Measurements from ENCODE around the gene PLB1.

The PLB1 gene

DNA sequence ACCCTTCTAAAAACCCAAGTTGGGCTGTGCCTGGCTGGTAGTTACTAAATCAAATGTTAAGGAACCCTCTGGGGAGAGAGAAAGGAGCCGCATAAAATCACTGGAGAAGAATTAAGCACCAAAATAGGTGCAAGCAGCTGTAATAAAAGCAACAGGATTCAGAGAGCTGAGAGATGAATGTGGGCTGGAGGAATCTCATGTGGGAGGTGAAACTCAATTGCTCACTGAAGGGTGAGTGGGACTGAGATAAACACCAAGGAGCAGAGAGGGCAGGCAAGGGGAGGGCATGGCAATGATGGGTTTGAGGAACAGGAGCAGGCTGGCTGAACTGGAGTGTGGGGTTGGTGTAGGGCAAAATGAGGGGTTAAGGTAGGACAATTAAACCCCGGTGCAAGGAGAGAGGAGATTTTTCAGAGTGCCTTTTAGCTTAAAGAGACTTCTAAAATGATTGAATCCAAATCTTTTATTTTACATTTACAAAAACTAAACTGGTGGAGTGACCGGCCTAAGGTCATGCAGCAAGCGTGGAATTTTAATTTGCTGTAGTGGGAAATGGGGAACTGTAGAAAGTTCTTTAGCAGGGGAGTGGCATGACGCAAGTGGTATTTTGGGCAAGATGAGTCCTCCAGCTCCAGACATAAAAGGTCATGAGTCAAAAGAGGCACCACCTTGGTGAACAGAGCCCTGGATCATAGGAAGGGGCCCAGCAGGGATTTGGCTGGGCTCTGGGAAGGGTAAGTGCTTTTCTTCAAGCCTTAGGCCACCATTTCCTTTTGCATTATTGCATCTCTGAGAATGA is 10.5 kb downstream of the PLB1 start:
- no peak for DNase-seq (ENCODE audit: low read depth)

DNA sequence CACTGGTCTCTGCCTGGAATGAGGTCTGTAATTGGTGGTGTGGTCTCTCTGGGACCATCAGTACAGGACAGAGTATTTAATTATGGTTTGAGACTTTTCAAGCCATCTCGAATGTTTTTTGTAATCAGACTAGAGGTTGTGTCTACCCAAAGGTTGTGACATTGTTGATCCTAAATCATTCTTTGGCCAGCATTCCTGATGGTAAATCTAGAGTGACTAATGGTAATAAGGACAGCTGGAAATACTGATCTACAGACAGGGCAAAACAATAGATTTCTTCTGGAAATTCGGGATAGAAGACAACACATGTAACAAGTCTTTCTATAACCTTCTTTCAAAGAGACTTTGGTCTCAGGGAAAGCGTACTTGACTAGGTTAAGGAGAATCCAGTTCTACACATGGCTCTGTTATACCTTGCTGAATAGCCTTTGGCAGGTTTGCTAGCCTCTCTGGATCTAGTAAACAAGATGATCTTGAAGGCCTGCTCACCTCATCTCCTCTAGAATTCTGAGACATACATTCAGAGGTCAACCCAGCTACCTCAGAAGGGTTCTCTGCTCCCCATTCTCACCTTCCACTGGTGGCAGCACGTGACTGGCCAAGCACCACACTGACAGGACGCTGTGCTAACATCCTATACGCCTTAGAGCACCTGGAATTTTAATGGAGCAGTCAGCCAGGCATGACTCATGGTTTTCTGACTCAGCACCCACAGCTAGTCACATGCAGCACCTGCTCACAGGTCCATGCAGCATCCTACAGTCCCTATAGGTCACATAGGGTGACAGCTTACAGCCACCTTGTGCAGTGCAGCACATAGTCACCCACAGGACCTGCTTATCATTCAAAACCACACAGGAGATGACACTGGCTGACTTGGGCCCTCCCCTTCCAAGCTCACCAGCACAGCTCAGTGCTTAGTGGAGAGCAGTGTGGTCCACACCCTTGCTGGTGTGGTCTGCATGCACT is 12.2 kb downstream of the PLB1 start:
- no peak for DNase-seq (ENCODE audit: low read depth)

DNA sequence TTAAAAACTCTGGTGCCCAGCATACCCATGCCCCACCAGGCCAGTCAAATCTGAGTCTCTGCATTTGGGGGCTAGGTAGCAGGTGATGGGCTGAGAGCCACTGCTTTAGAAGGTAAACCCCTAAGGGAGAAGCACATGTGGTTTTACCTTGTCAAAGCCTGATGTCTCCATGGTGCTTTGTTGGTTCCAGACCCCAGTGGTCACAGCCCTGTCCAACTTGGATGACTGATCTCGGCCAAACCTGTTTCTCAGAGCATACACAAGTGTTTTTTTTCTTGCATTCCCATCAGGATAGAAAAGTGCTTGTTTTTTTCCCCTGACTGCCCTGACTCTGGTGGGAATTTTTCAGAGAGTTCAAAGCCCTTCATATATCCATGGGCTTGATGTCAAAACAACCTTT is 13.5 kb downstream of the PLB1 start:
- no peak for DNase-seq (ENCODE audit: low read depth)

DNA sequence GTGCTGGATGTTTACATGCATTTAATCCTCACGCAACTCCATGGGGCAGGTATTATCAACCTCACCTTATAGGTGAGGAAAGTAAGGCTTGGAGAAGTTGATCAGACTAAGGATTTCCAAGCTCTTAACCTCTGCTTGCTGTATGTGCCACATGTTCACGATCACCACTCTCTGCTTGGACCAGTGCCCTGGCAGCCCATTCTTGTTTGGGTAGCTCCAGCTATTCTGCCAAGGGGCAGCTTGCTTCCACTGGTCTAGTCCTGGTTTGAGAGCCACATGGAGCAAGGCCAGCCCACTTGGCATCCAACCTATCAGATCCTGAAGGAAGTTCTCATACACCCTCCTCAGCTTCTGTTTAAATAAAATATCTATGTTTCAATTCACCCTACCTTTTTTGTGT is 14.3 kb downstream of the PLB1 start:
- DNase-seq (ENCODE audit: low read depth): no peak

DNA sequence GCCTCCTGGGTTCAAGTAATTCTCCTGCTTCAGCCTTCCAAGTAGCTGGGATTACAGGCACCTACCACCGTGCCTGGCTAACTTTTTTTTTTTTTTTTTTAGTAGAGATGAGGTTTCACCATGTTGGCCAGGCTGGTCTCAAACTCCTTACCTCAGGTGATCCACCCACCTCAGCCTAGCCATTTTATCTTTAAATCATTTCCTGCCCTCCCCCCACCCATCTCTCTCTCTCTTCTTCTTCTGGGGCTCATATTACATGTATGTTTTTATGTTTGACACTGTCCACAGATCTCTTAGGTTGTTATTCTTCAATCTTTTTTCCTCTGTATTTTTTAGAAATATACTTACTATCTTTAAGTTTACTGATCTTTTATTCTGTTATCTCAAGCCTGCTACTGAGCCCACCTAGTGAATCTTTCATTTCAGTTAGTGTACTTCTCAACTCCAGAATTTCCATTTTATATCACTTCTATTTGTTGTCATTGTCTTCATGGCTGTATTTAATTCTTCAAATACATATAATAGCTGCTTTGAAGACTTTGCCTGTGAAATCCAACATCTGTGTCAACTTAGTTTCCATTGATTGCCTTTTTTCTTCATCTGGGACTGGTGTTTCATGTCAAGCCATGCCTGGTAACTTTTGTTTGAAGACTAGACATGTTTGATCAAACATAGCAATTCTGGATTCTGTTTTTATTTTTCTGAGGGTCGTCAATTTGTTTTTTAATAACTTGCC is 16.2 kb downstream of the PLB1 start:
- no peak for DNase-seq (ENCODE audit: low read depth)

DNA sequence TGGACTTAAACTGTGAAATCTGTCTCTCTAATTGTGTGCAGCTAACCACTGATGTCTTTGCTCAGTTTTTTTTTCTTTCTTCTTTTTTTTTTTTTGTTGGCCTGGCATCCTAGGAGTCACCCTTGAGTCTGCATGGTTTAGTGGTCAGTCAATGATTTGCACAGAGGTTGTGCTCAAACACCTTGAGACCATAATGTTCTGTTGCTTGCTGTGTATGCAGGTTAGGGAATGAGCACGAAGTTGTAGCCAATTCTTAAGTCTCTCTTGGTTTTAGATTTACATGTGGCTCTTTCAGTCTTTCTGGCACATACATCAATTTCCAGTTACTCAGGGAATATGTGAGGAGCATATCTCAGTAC is 16.7 kb downstream of the PLB1 start:
- DNase-seq (ENCODE audit: low read depth): no peak

DNA sequence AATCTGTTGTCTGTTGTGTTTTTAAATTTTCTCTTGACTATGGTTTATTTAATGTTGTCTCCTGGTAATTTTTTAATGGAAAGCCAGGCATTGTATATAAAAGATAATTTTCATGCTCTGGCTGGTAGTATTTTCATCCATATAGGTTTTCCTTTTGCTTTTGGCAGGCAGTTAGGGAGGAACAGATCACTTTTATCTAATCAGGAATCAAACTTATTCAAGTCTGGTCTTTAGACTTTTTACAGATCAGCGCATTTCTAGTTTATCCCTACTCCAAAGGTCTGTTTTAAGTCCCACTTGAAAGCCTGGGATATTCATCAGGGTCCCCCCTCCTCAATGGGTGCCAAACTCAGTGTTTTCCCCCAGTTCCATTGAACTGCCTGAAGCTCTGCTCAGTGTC is 17.2 kb downstream of the PLB1 start:
- DNase-seq (ENCODE audit: low read depth): no peak

DNA sequence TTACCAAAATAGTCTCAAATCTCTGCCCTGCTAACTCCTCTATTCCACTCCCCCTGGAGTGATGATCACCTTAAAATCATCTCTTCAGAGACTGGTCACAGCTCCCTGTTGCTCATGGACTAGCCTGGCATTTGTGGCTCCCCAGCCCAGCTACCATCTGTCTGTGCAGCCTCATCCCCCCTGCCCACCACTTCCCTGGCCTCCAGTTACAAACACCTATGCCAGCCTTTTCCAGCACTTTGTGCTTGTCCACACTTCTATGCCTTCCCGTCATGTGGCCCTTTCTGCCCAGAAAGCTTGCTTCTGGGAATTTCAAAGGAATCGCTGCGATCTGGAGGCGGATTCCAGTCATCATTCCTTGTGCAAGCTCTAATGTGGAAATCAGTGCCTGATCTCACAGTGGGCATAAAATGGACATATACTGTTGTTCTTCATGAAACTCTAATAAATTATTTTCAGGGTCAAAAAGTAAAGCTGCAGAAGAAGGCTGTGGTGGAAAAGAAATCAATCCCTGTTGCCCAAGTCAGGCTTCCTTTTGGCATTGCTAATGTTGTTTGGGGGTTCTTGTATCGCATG is 19.4 kb downstream of the PLB1 start:
- DNase-seq (ENCODE audit: low read depth): no peak

DNA sequence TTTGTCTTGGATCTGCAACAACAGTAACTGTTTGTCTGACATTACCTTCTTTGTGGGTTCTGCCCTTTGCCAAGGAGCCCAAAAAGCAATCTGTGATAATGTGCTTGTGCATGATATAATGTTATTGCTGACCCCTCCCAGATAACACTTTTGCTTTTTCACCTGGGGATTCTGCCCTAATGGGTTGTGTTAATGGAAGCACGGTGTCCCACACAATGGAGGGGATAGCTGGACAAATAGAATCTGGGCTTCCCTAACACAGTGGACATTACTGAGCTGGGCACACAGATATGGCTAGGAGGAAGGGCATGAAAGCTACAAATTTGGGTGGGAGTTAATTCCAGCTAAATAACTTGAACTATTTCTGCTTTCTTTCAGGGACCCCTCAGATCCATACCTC is 20.6 kb downstream of the PLB1 start:
- DNase-seq (ENCODE audit: low read depth): no peak

DNA sequence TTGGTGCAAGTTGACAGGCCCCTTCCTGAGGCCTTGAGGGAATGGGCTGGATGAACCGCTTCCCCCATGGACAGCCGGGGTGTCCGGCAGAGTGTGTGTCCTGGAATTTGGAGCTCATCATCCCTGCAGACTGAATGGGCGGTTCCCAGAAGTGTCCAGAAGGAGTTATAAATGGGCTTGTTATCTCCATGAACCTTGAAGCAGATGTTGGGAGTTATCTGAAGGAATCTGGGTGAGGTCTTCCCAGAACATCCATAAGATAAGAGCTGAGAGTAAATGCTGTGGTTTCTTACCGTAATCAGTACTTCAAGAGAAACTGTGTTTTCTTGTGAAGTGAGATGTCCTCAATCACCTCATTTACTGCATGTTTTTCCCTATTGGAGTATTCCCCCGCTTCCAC is 21.1 kb downstream of the PLB1 start:
- no peak for DNase-seq (ENCODE audit: low read depth)

DNA sequence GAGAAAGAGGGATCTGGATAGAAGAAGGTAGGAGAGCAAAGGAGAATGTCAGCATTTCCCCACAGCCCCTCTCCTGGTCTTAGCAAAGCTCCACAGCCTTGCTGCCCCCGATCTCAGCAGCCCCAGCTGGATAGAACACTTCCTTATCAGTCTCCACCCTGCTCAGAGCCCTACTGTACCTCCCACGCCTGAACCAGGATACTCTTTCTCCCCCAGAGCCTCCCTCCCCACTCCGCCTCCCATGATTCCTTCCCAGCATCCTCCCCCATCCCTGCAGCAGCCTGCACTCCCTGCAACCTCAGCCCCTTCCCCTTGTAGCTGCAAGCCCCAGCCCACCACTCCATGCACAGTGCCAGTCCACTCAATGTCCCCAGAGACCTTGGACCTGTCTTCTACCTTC is 25.8 kb downstream of the PLB1 start:
- no peak for DNase-seq (ENCODE audit: low read depth)

DNA sequence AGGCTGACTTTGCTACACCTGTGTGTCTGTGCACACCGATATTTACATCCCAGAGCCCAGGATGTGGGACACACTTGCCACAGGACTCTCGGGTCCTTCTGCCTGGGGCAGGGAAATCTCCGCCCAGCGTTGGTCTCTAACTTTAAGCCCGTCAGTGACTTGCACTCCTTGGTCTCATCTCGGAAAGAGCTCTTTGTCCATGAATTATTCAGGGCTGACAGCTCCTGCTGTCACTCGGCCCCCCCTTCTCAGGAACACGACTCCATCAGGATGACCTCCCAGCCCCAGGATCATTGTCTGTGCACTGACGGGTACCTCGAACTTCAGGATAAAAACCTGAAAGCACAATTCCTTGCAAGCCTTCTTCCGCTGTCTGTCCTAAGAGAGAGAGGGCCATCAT is 26.6 kb downstream of the PLB1 start:
- DNase-seq (ENCODE audit: low read depth): no peak

DNA sequence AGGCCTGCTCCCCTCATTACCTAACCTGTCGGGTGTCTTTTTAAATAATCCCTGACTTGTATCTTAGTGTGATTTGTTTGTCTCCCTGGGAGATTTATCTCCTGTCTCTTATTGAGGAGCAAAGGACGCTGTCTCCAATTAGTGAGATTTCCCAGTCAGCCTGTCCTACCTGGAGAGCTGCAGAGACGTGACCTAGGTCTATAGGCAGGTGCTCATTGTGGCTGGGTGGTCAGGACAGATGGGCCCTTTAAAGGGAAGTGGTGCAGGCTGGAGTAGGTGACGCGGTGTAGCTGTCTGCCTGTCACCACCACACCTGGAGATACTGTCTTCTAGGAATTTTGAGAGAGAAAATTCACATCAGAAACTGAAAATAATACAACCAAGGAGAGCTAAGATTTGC is 28.0 kb downstream of the PLB1 start:
- DNase-seq (ENCODE audit: low read depth): no peak

DNA sequence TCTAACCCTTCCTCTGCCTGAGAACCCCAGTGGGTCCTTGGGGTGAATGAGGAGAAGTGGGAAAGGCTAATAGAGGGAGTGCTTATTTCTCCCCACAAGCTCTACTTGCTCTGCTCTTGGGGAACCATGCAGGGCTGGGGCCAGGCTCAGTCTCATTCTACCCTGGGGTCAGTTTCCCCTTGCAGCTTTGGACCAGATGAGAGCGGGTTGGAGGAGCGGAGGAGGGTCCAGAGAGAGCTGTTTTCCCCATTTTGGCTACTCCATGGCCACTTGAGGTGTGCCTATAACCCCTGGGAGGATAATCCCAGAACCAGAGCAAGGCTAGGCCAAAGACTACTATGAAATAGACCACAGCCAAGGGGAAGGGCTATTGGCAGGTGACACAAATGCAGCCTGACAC is 29.6 kb downstream of the PLB1 start:
- DNase-seq (ENCODE audit: low read depth): no peak

DNA sequence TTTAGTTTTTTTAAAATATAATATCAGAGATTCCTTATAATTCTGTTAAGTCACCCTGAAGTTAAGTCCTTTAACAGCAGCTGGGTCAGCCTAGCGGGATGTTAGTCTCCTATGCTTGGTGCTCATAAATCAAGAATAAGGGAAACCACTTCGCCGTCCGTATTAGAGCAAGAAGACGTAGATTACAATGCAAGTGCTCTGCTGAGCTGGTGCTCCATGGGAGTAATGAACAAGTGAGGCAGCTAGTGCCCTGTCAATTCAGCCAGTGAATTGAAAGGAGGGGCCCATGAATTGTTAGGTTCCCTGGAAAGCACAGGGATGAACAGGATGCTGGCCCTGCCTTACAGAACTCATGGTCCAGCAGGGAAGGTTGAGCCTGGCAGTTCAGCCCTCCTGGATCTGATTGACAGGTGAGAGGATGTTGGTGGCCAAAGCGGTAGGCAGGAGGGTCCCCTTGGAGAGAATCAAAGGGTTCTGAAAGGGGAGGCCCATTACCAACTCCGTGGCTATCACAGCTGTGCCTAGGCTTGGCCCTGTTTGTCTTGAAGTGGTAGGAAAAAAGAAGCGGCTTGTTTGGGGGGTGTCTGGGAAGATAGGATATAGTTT is 30.8 kb downstream of the PLB1 start:
- DNase-seq (ENCODE audit: low read depth): no peak

DNA sequence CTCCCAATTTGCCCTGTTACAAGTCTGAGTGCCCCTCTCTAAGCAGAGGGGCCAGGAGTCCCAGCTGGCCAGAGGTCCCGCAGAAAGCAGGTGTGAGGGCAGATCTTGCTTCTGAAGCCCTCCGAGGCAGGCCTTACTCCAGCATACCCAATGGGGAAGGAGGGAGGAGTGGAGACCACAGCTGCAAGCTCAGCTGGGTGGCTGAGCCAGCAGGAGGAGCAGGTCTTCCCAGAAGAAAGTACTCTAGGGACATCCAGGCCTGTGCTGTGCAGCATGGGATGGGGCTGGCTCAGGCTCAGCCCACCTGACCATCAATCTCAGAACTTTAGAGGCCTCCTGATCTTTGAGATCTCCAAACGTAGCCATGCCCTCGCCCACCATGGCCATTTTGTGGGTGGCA is 31.3 kb downstream of the PLB1 start:
- no peak for DNase-seq (ENCODE audit: low read depth)

DNA sequence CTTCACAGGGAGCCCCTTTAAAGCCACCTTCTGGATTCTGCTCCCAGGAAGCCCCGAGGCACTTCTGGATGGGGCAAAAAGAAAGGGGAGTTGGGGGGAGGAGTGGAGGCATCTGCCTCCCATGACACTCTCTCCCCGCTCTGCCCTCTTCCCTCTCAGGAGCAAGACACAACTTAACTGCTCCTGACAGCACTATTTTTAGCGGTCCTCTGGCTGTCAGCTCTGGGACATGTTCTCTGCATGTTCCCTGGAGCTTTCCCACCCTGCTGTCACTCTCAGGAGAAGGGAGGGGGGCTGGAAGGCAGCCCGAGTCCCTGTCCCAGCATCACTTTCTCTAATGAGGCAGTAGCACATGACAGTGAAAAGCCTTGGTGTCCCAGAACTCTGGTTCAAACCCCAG is 32.3 kb downstream of the PLB1 start:
- DNase-seq (ENCODE audit: low read depth): peak; percentile 8

DNA sequence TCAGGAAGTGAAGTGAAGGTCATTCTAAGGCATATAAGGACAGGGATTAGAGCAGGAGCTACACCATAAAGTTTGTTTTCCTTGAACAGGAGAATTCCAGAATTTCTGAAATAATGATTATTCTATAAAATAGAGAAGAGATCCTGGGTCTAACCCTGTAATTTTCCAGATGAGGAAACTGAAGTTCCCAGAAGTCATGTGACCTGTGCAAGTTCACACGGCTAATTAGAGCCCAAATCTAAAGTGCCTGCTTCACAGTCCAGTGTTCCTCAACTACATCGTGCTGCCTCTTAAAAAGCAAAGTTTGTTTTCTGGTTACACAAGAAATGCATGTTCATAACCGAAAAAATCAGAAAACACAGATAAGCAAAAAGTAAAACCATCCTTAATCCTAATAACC is 34.9 kb downstream of the PLB1 start:
- no peak for DNase-seq (ENCODE audit: low read depth)

DNA sequence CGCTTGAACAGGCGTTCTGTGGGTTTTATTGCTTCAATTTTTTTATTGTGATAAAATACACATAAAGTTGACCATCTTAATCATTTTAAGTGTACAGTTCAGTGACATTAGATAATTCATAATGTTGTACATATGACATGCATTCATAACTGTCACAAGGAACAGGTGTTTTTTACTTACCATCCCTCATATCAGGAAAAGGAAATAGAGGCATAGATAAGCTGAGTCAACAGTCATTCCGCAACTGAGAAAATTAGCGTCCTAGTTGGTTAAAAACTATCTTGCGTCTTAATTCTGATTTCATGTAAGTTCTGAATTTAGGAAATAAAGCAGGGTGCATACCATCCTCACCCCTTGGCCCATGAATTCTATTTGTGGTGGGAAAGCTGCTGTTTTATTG is 36.5 kb downstream of the PLB1 start:
- no peak for DNase-seq (ENCODE audit: low read depth)

DNA sequence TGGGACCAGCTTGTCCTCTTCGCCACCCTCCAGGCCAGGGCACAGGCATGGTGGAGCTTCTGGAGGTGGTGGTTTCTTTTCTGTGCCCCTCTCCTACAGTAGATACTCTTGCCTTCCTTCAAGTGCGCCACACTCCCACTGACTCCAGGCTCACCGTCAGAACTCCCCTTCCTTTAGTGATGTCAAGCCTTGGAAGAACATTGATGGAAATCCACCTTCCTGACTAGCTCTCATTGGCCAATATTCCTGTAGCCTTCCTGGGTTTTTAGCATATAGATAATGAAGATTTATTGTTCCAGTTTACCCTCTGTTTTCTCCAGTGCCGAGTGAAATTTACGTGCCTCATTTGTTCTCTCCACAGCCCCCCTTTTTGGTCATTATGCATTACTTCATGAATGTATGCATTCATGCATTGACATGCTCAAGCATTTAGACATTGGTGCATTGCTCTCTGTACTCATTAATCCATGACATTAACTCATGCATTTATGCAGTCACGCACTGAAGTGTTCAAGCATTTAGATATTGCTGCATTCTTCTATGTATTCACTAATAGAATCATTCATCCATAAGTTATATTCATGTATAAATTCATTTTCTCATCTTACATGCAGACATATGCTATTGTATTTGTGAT is 37.3 kb downstream of the PLB1 start:
- DNase-seq (ENCODE audit: low read depth): no peak

DNA sequence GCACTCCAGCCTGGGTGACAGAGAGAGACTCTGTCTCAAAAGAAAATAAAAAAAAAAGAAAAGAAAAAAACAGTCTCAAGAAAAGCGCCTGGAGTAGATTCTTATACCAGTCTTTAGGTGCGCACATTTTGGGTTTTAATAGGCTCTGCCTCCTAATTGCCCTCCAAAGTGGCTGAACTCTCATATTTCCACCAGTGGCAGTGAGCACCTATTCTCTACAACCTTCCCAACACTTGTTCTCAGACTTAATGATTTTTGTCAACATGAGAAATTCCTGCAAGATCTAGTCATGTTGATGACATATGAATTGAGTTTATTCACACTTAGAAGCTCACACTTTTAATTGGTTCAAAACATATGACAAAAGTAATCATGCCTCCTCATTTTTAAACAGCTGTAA is 39.0 kb downstream of the PLB1 start:
- DNase-seq (ENCODE audit: low read depth): no peak

Data from EH (cell line).